Activated CD8-positive, alpha-beta memory T cell treated with anti-CD3 and anti-CD28 coated beads for 24 hours (primary cell): ENCODE results near the gene PIK3IP1.

Experiments
- DNase-seq: peaks from one replicate; pipeline ENCODE4 v3.0.0-alpha.2; 2020

PIK3IP1 gene

DNA sequence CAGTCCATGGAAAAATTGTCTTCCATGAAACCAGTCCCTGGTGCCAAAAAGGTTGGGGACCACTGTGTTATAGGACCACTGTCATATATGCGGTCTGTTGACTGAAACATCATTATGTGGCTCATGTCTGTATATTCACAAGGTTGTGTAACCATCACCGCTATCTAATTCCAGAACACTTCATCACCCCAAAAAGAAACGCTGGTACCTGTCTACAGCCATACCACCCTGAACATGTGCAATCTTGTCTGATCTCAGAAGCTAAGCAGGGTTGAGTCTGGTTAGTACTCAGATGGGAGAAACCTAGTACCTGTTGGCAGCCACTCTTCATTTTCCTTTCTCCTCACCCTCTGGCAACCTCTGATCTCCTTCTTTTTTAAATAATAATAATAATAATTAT, 12.9 kb upstream of the PIK3IP1 start:
- DNase-seq, result no peak

DNA sequence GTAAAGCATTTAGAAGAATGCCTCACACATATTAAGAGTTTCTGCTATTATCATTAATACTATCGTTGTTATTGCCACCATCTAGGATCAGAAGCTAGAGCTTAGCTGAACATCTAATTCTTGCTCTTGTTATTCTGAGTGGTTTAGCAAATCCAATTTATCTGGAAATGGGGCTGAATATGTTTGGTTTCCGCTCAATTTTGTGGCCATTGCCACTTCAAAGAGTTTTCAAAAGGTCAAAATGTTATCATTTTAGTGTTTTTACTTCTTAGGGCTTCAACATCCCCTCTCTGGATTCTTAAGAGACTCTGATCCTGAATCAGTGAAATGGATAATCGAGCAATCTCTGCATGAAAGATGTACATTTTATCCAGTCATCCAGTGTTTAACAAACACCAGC, 10.2 kb upstream of the PIK3IP1 start:
- no peak for DNase-seq

DNA sequence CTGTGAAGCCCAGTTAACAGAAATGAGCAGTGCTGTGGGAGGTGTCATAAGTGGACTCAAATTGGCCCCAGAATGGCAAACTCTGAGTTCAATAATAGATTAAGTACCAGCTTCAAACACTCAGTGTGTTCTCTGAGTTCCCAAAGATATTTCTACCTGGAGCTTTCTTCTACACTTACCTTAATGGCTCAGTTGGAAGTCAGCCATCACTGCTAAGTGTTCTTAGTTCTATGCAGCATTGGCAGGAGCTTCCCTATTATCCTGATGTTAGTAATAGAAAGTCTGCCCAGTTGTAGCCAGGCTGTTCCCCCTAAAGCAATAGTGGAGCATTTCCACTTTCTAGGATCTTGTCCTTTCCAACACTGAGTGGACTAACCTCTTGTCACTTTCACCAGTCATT, 9.7 kb upstream of the PIK3IP1 start:
- no peak for DNase-seq

DNA sequence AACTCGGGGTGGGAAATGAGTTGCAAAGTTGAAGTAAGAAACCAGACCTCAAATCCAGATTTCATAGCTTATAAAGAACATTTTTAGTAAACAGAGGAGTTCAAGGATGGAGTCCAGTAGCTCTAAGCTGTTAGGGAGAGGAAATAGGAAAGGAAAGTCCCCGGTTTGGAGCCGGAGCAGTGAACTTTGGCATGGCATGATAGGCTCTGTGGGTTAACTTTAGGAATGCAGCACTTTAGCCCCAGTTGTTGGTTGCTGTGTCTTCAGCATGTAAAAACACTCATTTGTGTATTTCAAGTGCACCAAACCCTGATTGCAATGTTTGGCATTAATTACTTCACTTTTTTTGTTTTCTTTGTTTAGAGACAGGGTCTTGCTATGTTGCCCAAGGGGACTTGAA, 8.6 kb upstream of the PIK3IP1 start:
- DNase-seq, result no peak

DNA sequence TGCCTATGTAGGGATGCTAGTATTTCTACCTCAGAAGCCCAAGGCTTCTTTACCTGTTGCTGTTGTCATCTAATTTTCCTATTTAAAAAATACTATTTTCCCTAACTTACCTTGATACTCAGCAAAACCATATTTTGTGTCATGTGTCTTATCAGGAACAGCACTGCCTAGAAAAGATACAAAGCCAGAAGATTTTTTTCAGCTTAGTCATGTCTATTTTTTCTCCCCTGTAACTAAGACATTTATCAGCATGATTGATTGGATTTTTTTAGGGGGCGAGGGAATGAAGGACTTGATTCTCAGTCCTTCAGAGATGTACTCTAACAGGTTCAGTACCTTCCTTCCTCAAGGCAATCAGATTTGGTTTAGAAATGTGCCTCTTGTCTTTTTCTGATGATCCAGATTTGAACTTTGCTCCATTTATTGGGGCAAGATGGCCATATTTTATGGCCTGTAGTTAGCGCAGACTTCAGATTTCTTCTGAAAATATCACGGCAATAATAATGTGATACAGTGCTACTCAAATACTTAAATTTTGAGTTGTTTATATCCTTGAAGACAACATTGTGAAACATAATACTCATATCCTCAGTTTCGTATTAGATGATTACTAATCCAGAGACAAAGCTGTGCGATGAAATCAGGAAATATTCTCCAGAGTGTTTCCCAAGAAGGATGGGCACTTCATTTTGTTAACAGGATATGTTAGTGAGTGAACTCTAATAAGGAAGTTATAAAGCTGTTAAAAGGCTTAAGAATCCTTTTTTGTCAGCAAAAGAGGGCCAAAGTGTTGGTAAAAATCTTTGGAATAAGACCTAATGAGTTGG, 3.8 kb upstream of the PIK3IP1 start:
- DNase-seq, result no peak

DNA sequence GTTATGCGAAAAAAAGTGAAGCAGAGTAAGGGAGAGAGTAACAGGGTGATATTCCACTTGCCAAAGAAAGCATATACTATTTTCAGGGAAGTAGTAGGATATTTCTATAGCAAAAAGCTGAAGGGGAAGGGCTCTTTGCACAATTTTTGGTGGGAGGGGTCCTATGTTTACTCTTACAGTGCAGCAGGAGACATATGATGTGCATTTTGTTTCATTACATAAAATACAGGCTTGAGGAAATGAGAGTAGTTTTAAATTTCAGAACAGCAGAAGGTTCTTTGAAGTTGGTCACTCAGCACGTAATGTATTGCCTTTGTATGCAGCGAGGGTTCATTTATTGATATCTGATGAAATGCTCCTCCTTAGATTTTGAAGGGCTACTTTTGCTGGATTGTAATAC, 3.1 kb upstream of the PIK3IP1 start:
- DNase-seq, result no peak

DNA sequence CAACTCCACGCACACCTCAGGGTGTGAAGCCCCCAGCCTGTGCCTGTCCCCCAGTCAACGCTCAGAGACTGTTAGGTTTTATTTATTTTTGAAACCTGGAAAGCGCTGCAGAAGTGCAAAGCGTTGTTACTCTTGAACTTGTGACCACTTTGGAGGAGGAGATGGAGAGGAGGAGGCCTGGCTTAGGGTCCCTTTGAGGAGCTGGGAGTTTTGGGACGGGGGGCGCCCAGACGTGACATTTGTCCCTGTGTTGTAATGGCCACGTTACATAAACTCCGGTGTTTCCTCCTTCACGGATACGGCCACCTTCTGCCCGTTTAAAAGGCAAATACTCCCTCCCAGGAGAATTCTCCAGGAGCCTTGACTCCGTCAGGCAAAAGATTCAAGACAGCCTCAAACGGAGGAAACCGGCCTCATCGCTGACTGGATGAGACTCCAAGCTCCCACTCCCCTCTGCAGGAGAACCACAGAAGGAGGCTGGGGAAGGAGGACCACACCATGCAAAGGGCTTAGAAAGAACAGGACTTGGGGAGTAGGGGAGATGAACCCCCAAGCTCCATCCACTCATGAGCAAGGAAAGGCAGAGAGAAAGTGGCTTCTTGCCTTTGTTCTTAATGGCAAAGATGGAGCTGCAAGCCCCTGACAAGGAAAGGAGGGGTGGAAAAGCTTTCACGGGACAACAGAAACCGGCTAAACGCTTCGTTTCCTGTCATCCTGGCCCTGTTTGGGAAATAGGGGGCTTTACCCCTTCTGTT, 630 bp downstream of the PIK3IP1 start:
- peak; percentile 70 for DNase-seq

DNA sequence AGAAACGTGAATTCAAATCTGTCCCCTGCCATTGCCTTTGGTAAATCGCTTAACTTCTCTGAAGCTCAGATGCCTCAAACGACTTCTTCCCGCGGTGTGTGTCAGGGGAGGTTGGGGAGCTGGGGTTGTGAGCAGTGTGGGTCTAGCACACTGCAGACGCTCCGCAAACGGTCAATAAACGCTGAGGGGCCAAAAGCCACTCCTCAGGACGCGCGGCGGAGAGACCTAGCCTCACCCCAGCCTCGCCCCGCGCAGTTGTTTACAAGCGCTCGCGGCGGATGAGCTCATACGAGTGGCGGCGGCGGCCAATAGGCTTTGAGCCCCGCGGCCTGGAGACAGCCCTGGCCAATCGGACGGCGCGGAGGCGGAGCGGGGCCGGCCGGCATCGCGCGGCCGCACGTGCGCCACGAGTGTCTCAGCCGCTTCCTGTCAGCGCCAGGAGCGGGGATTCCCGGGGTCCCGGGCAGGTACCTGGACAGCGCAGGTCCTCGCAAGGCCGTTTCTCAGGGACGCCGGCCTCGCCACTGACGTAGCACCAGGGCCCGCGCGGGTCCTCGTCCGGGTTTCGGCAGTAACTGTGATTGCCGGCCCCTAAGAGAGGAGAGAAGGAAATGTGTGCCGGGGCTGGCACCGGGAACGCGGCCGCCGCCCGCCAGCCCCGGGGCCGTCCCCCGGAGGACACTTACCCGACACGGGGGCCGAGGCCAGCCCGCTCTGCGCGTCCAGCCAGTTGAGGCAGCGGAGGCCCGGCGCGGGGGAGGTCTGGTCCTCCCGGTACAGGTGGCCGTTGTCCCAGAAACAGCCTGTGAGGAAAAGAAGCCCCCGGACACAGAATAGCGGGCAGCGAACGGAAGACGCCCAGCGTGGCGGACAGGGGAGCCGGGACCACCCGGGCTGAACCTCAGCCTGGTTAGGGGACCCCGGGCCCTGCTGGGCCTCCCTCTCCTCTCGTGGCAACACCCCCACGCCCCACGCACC, 1.5 kb downstream of the PIK3IP1 start:
- peak; percentile 96 for DNase-seq

DNA sequence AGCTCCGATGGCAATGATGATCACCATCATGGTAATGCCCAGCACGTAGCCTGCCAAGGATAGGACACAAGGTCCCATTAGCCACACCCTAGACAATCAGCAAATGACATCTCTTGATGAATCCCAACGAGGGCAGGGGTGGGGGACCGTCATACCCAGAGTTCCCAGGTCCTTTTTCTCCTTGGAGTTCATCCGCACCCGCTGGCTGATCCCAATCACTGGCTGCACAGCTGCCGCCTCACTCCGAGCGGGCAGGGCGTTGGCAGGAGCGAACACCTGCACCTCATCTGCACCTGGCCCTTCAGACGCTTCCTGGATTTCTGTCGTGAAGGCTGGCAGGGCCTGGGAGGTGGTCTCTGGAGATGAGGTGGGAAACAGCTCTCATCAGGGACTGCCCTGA, 2.9 kb downstream of the PIK3IP1 start:
- DNase-seq, result no peak

DNA sequence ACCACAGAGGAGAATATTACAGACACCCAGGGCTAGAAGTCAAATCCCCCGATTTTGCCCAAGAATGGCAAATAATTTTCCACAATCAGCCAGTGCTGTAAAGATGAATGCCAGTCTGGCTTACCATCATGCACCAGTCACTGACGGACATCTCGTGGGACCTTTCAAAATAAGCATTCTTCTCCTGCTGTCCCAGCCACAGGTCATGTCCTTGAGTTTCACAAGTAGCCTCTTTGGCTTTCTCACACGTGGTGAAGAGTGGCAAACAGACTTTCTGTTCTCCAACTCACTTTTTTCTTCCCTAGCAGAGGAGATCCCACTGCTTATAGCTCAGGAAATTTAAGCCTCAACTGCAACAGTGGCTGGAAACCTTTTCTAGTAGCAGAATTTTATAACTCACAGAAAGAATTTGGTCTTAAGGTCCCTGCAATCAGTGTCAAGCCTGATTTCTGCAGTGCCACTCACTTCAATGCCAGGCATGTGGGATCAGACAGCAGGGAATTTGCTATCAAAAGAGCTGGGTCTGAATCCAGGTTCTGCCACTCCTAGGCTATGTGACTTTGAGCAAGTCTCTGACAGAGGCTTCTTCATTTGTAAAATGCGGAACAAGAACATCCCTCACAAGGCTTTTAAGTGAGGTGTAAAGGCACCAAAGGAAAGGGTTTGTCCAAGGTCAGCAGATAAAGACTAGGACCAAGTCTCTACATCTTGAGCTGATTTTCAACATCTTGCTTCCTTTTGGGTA, 3.6 kb downstream of the PIK3IP1 start:
- no peak for DNase-seq

DNA sequence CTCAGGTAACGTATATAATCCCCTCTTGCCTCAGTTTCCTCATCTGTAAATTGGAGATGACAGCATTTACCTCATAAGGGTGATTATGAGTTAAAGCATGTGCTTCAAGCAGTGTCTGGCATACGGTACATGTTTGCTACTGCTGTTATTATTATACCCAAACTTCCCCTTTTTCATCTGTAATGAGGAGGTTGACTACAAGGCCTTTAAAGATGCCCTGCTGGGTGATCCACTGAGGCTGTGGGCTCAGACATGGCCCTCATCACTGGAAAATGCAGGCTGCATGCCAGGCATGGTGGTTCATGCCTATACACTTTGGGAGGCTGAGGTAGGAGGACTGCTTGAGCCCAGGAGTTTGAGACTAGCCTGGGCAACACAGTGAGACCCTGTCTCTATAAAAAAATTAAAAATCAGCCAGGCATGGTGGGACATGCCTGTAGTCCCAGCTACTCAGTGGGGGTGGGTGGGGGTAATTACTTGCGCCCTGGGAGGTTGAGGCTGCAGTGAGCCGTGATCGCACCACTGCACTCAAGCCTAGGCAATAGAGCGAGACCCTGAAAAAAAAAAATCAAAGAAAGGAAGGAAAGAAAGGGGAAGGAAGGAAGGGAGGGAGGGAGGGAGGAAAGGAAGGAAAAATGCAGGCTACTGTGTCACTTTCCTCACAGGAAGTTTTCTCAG, 4.3 kb downstream of the PIK3IP1 start:
- no peak for DNase-seq

DNA sequence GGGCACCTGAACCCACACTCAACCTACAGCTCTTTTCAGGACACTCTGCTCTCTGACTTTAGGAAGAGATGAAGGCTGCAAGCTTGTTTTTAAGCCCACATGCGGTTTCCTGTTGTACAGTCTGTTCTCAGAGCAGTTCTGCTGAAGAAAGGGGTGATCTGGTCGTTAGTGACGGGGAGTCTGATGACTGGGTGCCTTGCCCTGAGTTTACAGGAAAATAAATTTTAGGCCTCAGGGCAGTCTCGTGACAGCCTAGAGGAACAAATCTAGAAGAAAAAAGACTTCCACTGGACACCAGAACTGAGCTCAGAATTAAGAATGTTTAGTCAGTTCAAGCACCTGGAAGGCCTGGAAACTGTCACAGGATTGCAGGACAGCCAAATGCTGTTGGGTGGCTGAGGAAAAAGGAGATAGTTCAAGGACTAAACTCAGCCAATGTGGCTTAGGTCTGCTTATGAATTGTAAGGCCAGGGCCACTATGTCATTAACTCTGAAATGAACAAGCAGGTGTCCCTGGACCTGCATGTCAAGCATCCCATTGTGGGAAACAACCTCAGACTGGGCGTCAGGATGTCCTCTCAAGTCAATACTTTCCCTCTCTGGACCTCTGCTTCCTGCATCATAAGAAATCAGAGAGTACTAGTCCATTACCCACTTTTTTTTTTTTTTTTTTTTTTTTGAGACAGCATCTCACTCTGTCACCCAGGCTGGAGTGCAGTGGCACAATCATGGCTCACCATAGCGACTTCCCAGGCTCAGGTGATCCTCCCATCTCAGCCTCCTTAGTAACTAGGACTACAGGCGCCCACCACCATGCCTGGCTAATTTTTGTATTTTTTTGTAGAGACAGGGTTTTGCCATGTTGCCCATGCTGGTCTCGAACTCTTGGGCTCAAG, 5.7 kb downstream of the PIK3IP1 start:
- peak; percentile 74 for DNase-seq

DNA sequence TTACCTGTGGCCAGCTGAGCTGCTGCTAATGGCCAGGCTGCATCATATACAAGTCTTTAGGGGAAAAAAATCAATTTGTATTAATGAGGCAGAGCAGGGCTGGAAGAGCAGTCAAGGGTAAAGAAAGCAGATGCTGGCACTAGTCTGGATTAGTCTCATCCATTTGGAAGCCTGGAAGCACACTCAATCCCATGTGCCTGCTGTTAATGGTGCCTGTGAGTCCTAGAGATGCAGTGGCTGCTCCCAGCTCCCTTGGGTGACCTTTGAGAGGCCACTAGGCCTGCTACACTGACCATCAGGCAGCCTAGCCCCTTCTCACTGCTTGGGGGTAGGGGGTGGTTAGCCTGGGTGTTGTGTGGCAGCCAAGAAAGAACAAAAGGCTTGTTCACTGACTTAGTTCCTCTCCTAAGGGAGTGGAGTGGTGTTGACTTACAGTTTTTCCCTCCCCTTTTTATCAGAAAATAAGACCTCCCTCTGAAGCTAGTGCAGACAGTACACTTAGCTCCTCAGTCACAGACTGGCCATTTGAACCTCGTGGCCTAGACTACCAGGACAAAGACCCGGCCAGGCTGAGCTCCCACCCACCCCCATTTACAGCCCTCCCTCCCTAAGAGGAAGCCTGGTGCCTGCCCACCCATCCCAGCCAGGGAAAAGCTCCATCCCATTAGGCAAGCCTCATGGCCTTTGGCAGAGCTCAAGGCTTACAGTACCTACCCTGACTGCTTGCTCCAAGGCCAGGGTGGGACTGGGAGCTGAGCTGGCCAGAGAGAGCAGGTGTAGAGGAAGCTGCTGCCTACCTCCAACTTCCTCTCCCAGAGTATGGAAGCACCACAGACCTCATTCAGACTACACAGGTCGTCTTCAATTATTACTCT, 7.8 kb downstream of the PIK3IP1 start:
- no peak for DNase-seq

DNA sequence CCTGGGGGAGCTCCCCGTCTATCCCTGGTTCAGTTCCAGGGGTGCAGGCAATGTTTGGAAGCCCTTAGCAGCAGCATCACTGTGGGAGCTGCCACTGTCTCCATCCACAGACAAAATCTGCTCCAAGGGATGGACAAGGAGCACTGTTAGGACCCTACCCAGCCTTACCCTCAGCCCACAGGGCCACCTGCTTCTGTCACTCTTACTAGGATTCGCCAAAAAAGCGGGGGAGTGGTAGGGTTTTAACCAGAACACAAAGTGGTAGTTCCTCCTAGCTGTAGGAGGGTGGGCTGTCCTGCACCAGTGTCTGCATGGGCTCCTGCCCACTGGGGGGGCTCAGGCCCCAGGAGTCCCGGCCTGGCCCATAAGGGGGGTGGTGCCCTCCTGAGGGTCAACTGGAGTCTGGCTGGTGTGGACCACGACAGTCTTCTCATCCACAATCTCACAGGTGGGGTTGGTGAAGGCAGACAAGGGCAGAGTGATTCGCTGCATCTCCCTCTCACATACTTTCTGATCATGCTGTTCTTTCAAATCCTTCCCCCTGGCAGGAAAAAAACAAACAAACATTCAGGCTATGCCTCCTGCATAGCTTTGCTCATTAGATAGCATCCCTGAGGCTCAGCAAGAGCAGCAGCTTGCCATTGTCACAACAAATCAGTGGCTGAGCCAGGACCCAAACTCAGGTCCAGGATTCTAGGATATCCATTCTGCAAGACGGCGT, 9.4 kb downstream of the PIK3IP1 start:
- no peak for DNase-seq

DNA sequence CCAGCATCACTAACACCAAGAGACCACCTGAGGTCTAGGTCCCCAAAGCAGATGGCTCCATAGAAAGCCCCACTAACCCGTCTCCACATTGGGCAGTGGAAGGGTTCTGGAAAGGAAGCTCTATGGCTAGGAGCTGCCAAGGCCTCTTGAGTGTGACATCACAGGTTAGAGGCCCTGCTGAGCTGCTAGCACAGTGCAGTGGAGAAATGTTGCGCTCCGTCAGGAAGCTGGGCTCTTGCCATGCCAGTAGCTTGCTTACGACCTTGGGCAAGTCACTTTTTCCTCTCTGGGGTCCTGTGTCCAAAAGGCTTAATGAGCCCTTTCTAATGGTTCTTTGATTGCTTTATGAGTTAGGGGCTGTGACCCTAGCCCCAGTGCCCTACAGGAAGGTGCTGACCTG, 10.6 kb downstream of the PIK3IP1 start:
- DNase-seq, result no peak

DNA sequence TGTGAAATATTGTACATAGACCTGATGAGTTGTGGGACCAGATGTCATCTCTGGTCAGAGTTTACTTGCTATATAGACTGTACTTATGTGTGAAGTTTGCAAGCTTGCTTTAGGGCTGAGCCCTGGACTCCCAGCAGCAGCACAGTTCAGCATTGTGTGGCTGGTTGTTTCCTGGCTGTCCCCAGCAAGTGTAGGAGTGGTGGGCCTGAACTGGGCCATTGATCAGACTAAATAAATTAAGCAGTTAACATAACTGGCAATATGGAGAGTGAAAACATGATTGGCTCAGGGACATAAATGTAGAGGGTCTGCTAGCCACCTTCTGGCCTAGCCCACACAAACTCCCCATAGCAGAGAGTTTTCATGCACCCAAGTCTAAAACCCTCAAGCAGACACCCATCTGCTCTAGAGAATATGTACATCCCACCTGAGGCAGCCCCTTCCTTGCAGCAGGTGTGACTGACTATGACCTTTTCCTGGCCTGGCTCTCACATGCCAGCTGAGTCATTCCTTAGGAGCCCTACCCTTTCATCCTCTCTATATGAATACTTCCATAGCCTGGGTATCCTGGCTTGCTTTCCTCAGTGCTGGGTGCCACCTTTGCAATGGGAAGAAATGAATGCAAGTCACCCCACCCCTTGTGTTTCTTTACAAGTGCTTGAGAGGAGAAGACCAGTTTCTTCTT, 12.3 kb downstream of the PIK3IP1 start:
- no peak for DNase-seq

DNA sequence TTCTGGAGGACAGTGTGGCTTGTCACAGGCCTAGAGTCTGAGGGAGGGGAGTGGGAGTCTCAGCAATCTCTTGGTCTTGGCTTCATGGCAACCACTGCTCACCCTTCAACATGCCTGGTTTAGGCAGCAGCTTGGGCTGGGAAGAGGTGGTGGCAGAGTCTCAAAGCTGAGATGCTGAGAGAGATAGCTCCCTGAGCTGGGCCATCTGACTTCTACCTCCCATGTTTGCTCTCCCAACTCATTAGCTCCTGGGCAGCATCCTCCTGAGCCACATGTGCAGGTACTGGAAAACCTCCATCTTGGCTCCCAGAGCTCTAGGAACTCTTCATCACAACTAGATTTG, 13.0 kb downstream of the PIK3IP1 start:
- DNase-seq, result no peak

DNA sequence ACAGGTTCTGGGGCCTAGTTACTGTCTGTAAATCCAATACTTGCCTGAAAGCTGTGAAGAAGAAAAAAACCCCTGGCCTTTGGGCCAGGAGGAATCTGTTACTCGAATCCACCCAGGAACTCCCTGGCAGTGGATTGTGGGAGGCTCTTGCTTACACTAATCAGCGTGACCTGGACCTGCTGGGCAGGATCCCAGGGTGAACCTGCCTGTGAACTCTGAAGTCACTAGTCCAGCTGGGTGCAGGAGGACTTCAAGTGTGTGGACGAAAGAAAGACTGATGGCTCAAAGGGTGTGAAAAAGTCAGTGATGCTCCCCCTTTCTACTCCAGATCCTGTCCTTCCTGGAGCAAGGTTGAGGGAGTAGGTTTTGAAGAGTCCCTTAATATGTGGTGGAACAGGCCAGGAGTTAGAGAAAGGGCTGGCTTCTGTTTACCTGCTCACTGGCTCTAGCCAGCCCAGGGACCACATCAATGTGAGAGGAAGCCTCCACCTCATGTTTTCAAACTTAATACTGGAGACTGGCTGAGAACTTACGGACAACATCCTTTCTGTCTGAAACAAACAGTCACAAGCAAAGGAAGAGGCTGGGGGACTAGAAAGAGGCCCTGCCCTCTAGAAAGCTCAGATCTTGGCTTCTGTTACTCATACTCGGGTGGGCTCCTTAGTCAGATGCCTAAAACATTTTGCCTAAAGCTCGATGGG, 13.5 kb downstream of the PIK3IP1 start:
- peak; percentile 64 for DNase-seq
